Mesothelial cell of epicardium (in vitro differentiated cells): ENCODE measurements around the gene GMDS. TPM values are rescaled to one million over a fixed set of nuclear protein-coding genes. Genes with fewer than 3 reads are reported as not detected.

ENCODE experiments used
- DNase-seq, 2 experiments: peaks; one replicate each; pipeline ENCODE4 v3.0.0; 2021; ENCODE audit warnings: low spot score in 2 of 2; ENCODE audit not compliant: unreplicated experiment in 2 of 2
- H3K27ac Mint-ChIP-seq: 2 replicates; pipeline ENCODE4 v1.8.0; 2021; ENCODE audit warnings: mixed read lengths
- H3K27me3 Mint-ChIP-seq: 2 replicates; pipeline ENCODE4 v1.8.0; 2021; ENCODE audit warnings: low read depth, mixed read lengths
- H3K36me3 Mint-ChIP-seq: 2 replicates; pipeline ENCODE4 v1.8.0; 2021; ENCODE audit warnings: mixed read lengths
- H3K4me1 Mint-ChIP-seq: 2 replicates; pipeline ENCODE4 v1.8.0; 2021; ENCODE audit warnings: mixed read lengths
- H3K4me3 Mint-ChIP-seq: 2 replicates; pipeline ENCODE4 v1.8.0; 2021; ENCODE audit warnings: mild to moderate bottlenecking, moderate library complexity, mixed read lengths
- H3K9me3 Mint-ChIP-seq: 2 replicates; pipeline ENCODE4 v1.8.0; 2021; ENCODE audit warnings: mixed read lengths
- total RNA-seq: library from RNA; stranded (reverse); gene quantifications from 3 replicates; pipeline ENCODE4 v1.2.1, GENCODE V29; 2021
- TF ChIP-seq, protein P1 (sequence below): fragments of 200-600 bp; sonication (generic); IDR thresholded peaks from one replicate; pipeline ENCODE4 v1.5.0; 2021; ENCODE audit warnings: antibody characterized with exemption; ENCODE audit not compliant: unreplicated experiment

GMDS gene
- total RNA-seq, 1 donor from 2014 or later = 39.9 TPM

GRCh38 chr6:2165286-2165685 is 80.1 kb downstream of the GMDS start:
- H3K27ac Mint-ChIP-seq = no peak overlapping the region
- H3K9me3 Mint-ChIP-seq = peaks cover 17% of the 10 kb centered on the region
- H3K36me3 Mint-ChIP-seq = no peaks in the 10 kb centered on the region
- H3K4me3 Mint-ChIP-seq = no peak overlapping the region
- H3K27me3 Mint-ChIP-seq = no peaks in the 10 kb centered on the region
- TF ChIP-seq, protein P1, sequence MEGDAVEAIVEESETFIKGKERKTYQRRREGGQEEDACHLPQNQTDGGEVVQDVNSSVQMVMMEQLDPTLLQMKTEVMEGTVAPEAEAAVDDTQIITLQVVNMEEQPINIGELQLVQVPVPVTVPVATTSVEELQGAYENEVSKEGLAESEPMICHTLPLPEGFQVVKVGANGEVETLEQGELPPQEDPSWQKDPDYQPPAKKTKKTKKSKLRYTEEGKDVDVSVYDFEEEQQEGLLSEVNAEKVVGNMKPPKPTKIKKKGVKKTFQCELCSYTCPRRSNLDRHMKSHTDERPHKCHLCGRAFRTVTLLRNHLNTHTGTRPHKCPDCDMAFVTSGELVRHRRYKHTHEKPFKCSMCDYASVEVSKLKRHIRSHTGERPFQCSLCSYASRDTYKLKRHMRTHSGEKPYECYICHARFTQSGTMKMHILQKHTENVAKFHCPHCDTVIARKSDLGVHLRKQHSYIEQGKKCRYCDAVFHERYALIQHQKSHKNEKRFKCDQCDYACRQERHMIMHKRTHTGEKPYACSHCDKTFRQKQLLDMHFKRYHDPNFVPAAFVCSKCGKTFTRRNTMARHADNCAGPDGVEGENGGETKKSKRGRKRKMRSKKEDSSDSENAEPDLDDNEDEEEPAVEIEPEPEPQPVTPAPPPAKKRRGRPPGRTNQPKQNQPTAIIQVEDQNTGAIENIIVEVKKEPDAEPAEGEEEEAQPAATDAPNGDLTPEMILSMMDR = no peak
- DNase-seq = no peak
- peaks cover 16% of the 10 kb centered on the region for H3K4me1 Mint-ChIP-seq

DNA sequence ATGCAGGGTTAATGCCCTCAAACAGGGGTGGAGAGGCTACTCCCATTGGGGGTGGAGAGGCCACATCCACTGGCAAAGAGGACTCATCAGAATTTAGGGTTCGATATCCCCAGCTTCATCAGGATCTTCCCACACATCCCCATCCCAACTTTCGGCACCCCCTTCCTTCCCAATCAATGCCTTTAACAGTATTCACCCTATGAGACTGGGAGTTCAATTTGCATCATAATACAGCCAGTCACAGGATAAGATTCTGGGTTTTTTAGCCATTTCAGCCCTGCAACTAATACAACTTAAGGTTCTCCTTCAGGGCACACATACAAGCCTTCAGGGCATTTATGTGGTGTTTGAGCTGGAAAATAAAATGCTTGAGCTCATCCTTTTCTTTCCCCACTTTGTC is 80.9 kb downstream of the GMDS start:
- Mint-ChIP-seq H3K27me3 (no peaks in the 10 kb centered on the region), H3K4me3 (no peak overlapping the region), H3K9me3 (peaks cover 17% of the 10 kb centered on the region), H3K4me1 (peaks cover 16% of the 10 kb centered on the region), H3K27ac (no peak overlapping the region), H3K36me3 (no peaks in the 10 kb centered on the region)
- no peak for DNase-seq
- TF ChIP-seq, protein P1 = no peak

GRCh38 chr6:2162079-2162445 is 83.3 kb downstream of the GMDS start:
- Mint-ChIP-seq H3K36me3 (no peaks in the 10 kb centered on the region), H3K27me3 (peaks cover 2% of the 10 kb centered on the region), H3K4me1 (peaks cover 10% of the 10 kb centered on the region), H3K4me3 (no peak overlapping the region), H3K27ac (no peak overlapping the region), H3K9me3 (peaks cover 12% of the 10 kb centered on the region)
- TF ChIP-seq, protein P1 = no peak
- DNase-seq = no peak

GRCh38 chr6:2158596-2159271 is 86.7 kb downstream of the GMDS start:
- H3K27ac Mint-ChIP-seq = no peak overlapping the region
- H3K36me3 Mint-ChIP-seq = no peaks in the 10 kb centered on the region
- H3K4me1 Mint-ChIP-seq = peaks cover 21% of the 10 kb centered on the region
- TF ChIP-seq, protein P1 = peak; percentile 46
- no peak overlapping the region for H3K4me3 Mint-ChIP-seq
- DNase-seq = no peak
- H3K27me3 Mint-ChIP-seq = peaks cover 3% of the 10 kb centered on the region
- H3K9me3 Mint-ChIP-seq = no peaks in the 10 kb centered on the region

- no peaks in the 10 kb centered on the region for H3K36me3 Mint-ChIP-seq
- H3K9me3 Mint-ChIP-seq = no peaks in the 10 kb centered on the region
- H3K4me1 Mint-ChIP-seq = peaks cover 20% of the 10 kb centered on the region
- TF ChIP-seq, protein P1 = no peak
- H3K27me3 Mint-ChIP-seq = peaks cover 5% of the 10 kb centered on the region
- H3K4me3 Mint-ChIP-seq = no peak overlapping the region
- no peak for DNase-seq
- H3K27ac Mint-ChIP-seq = no peak overlapping the region
These were observed 87.8 kb downstream of the GMDS start for GRCh38 chr6:2157441-2158127.
